IPS-18c (cell line): ENCODE results near the gene SH3TC1.

ENCODE experiments used
- H3K4me3 ChIP-seq: 2 replicates; pipeline ENCODE4 v1.7.0; 2013; ENCODE audit warnings: low read depth, mild to moderate bottlenecking, low read length, moderate library complexity; ENCODE audit not compliant: insufficient read depth
- H3K9me3 ChIP-seq: one replicate; pipeline ENCODE4 v1.6.1; 2013; ENCODE audit warnings: mild to moderate bottlenecking, low read length, moderate library complexity; ENCODE audit not compliant: control insufficient read depth, insufficient read depth

SH3TC1 gene

GRCh38 chr4:8278421-8279287 lies 79.6 kb downstream of the SH3TC1 start:
- Histone ChIP-seq H3K4me3 (no peak overlapping the region), H3K9me3 (peaks cover 2% of the 10 kb centered on the region)

- H3K4me3 ChIP-seq: no peak overlapping the region
- H3K9me3 ChIP-seq: peaks cover 2% of the 10 kb centered on the region
Measured at GRCh38 chr4:8279321-8280157, 80.4 kb downstream of the SH3TC1 start.

- Histone ChIP-seq H3K4me3 (no peak overlapping the region), H3K9me3 (no peaks in the 10 kb centered on the region)
Measured at GRCh38 chr4:8280158-8280875, 81.2 kb downstream of the SH3TC1 start.

GRCh38 chr4:8280876-8281440 lies 81.9 kb downstream of the SH3TC1 start:
- Histone ChIP-seq H3K4me3 (no peak overlapping the region), H3K9me3 (no peaks in the 10 kb centered on the region)

- Histone ChIP-seq H3K9me3 (no peaks in the 10 kb centered on the region), H3K4me3 (no peak overlapping the region)
Measured at GRCh38 chr4:8281519-8282133, 82.5 kb downstream of the SH3TC1 start.

GRCh38 chr4:8282134-8282641 lies 83.1 kb downstream of the SH3TC1 start:
- Histone ChIP-seq H3K9me3 (no peaks in the 10 kb centered on the region), H3K4me3 (no peak overlapping the region)

GRCh38 chr4:8282742-8283141 lies 83.7 kb downstream of the SH3TC1 start:
- no peak overlapping the region for H3K4me3 ChIP-seq
- no peaks in the 10 kb centered on the region for H3K9me3 ChIP-seq

GRCh38 chr4:8283161-8283560 lies 84.1 kb downstream of the SH3TC1 start:
- no peak overlapping the region for H3K4me3 ChIP-seq
- no peaks in the 10 kb centered on the region for H3K9me3 ChIP-seq

- no peak overlapping the region for H3K4me3 ChIP-seq
Measured at GRCh38 chr4:8283631-8284121, 84.6 kb downstream of the SH3TC1 start.

GRCh38 chr4:8284391-8284790 lies 85.3 kb downstream of the SH3TC1 start:
- H3K9me3 ChIP-seq: no peaks in the 10 kb centered on the region
- H3K4me3 ChIP-seq: no peak overlapping the region

More at GRCh38 chr4:8283631-8284121, 84.6 kb downstream of the SH3TC1 start:
- no peaks in the 10 kb centered on the region for H3K9me3 ChIP-seq

GRCh38 chr4:8285143-8285975 lies 86.3 kb downstream of the SH3TC1 start:
- Histone ChIP-seq H3K4me3 (no peak overlapping the region), H3K9me3 (no peaks in the 10 kb centered on the region)

- Histone ChIP-seq H3K9me3 (no peaks in the 10 kb centered on the region), H3K4me3 (no peak overlapping the region)
Measured at GRCh38 chr4:8285976-8286718, 87.1 kb downstream of the SH3TC1 start.

GRCh38 chr4:8286719-8287342 lies 87.7 kb downstream of the SH3TC1 start:
- H3K9me3 ChIP-seq: no peaks in the 10 kb centered on the region
- no peak overlapping the region for H3K4me3 ChIP-seq

- H3K9me3 ChIP-seq: no peaks in the 10 kb centered on the region
- no peak overlapping the region for H3K4me3 ChIP-seq
Measured at GRCh38 chr4:8287343-8288280, 88.5 kb downstream of the SH3TC1 start.
